Measurements from ENCODE around the gene PHETA1.

Gene PHETA1

GRCh38 chr12:111361073-111361716 lies 7.7 kb downstream of the PHETA1 start:
- DNase-seq (ENCODE audit: low spot score in 2 of 2), result no peak
- Mint-ChIP-seq H3K4me3 (no peak overlapping the region), H3K27me3 (peaks cover 18% of the 10 kb centered on the region), H3K4me1 (peaks cover 24% of the 10 kb centered on the region), H3K36me3 (ENCODE audit: insufficient read depth) (peaks cover 2% of the 10 kb centered on the region), H3K27ac (ENCODE audit: low read depth) (no peak overlapping the region), H3K9me3 (no peaks in the 10 kb centered on the region)
- no peak for ATAC-seq (replicated peaks; ENCODE audit: extremely low read depth, poor library complexity, severe bottlenecking)

DNA sequence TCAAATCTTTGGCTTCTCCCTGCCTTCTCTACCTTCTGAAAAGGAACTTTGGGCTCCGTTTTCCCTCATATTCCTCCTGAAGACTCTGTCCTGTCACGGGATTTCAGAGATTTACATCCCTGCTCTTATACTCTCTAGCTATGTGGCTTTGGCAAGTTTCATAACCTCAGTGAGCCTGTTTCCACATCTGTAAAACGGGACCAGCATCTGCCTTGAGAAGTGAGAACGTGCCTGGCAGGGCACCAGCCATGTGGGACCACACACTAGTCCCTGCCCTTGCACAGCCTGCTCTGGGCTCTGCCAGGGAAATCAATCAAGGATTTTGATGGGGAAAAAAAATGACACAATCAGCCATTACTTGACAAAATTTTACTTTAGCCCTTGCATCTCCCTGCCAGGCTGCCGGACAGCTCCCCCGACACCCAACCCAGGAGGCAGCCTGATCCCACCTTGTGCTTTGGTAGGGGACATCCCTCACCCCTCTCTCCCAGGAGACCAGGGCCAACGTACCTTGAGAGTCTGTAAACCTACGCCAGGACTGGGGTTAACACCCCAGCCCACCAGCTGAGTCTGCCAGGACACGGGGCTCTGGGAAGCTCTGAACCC lies 8.5 kb downstream of the PHETA1 start:
- Mint-ChIP-seq H3K36me3 (ENCODE audit: insufficient read depth) (peaks cover 2% of the 10 kb centered on the region), H3K9me3 (no peaks in the 10 kb centered on the region), H3K4me1 (peaks cover 20% of the 10 kb centered on the region), H3K27ac (ENCODE audit: low read depth) (no peak overlapping the region), H3K4me3 (no peak overlapping the region), H3K27me3 (peaks cover 18% of the 10 kb centered on the region)
- ATAC-seq (replicated peaks; ENCODE audit: extremely low read depth, poor library complexity, severe bottlenecking) (no peak), DNase-seq (ENCODE audit: low spot score in 2 of 2) (no peak)

GRCh38 chr12:111359914-111360276 lies 9.0 kb downstream of the PHETA1 start:
- ATAC-seq (replicated peaks; ENCODE audit: extremely low read depth, poor library complexity, severe bottlenecking) (no peak), DNase-seq (ENCODE audit: low spot score in 2 of 2) (no peak)
- H3K4me1 Mint-ChIP-seq, result peaks cover 20% of the 10 kb centered on the region
- no peaks in the 10 kb centered on the region for H3K9me3 Mint-ChIP-seq
- peaks cover 18% of the 10 kb centered on the region for H3K27me3 Mint-ChIP-seq
- no peak overlapping the region for H3K27ac Mint-ChIP-seq (ENCODE audit: low read depth)
- H3K36me3 Mint-ChIP-seq (ENCODE audit: insufficient read depth), result peaks cover 2% of the 10 kb centered on the region
- no peak overlapping the region for H3K4me3 Mint-ChIP-seq

- H3K36me3 Mint-ChIP-seq (ENCODE audit: insufficient read depth), result peaks cover 2% of the 10 kb centered on the region
- H3K4me1 Mint-ChIP-seq, result peaks cover 20% of the 10 kb centered on the region
- peaks cover 18% of the 10 kb centered on the region for H3K27me3 Mint-ChIP-seq
- H3K4me3 Mint-ChIP-seq, result no peak overlapping the region
- DNase-seq (ENCODE audit: low spot score in 2 of 2) (no peak), ATAC-seq (replicated peaks; ENCODE audit: extremely low read depth, poor library complexity, severe bottlenecking) (no peak)
- H3K9me3 Mint-ChIP-seq, result no peaks in the 10 kb centered on the region
- H3K27ac Mint-ChIP-seq (ENCODE audit: low read depth), result no peak overlapping the region
Measured at GRCh38 chr12:111359231-111359913, 9.5 kb downstream of the PHETA1 start.

DNA sequence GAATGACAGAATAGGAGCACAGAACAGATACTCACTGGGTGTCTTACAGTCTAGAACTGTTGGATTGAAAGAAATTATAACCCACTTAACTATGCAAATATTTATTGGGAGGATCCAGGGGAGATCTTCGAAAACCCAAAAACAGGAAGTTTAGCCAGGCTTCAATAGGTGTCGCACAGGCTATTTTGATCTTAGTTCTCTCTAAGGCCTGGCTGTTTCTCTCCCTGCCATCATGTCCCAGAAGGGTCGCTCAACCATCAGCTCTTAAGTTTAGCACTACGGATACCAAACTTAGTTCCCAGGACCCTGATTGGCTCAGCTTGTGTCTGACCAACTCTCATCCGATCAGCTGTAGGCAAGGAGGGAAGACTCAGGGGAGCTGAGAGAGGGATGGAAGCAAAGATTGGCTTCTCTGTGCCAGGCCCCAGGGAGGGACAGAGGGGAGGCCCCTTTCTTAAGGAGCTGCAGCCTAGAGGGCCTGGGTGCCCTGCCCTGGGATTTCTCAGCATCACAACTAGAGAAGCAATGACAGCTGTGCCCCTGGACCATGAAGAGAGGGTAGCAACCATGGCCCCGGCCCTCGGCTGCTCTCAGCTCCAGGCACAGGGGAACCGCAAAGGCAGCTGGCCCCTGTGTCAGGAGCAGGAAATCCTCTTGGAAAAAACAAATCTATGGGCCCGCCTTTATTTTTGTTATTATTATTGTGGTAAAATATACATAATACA lies 13.5 kb downstream of the PHETA1 start:
- DNase-seq (ENCODE audit: low spot score in 2 of 2) (no peak), ATAC-seq (replicated peaks; ENCODE audit: extremely low read depth, poor library complexity, severe bottlenecking) (no peak)
- Mint-ChIP-seq H3K9me3 (no peaks in the 10 kb centered on the region), H3K4me1 (peaks cover 9% of the 10 kb centered on the region), H3K4me3 (no peak overlapping the region), H3K27ac (ENCODE audit: low read depth) (no peak overlapping the region), H3K27me3 (peaks cover 10% of the 10 kb centered on the region), H3K36me3 (ENCODE audit: insufficient read depth) (peaks cover 1% of the 10 kb centered on the region)

- no peak for ATAC-seq (replicated peaks; ENCODE audit: extremely low read depth, poor library complexity, severe bottlenecking)
- no peak overlapping the region for H3K4me3 Mint-ChIP-seq
- peaks cover 2% of the 10 kb centered on the region for H3K27me3 Mint-ChIP-seq
- no peak for DNase-seq (ENCODE audit: low spot score in 2 of 2)
- H3K4me1 Mint-ChIP-seq, result peaks cover under 1% of the 10 kb centered on the region
- H3K27ac Mint-ChIP-seq (ENCODE audit: low read depth), result no peak overlapping the region
- H3K9me3 Mint-ChIP-seq, result no peaks in the 10 kb centered on the region
- peaks cover 1% of the 10 kb centered on the region for H3K36me3 Mint-ChIP-seq (ENCODE audit: insufficient read depth)
Measured at GRCh38 chr12:111354511-111354910, 14.4 kb downstream of the PHETA1 start.

- H3K36me3 Mint-ChIP-seq (ENCODE audit: insufficient read depth), result peaks cover 1% of the 10 kb centered on the region
- no peak overlapping the region for H3K4me3 Mint-ChIP-seq
- ATAC-seq (replicated peaks; ENCODE audit: extremely low read depth, poor library complexity, severe bottlenecking), result no peak
Measured at GRCh38 chr12:111353603-111354295, 15.1 kb downstream of the PHETA1 start.

DNA sequence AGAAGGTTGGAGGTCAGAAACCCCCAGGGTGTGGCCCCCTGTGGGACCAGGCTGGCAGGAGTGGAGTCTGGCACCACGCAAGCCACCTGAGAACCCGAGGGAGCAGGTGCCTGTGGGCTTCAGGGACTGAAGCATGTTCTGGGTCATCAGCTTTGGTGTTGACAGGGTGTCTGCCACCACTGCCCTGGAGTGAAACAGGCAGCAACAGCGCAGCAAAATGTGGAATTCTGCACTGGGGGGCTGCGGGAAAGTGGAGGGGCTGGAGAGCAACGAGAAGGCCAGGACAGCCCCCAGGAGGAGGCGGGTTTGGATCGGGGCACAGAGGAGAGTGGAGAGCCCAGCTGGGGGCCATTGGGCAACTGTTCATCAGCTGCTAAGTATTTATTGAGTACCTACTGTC lies 15.9 kb downstream of the PHETA1 start:
- H3K9me3 Mint-ChIP-seq, result no peaks in the 10 kb centered on the region
- no peaks in the 10 kb centered on the region for H3K4me1 Mint-ChIP-seq
- no peak overlapping the region for H3K27ac Mint-ChIP-seq (ENCODE audit: low read depth)
- ATAC-seq (replicated peaks; ENCODE audit: extremely low read depth, poor library complexity, severe bottlenecking), result no peak
- H3K4me3 Mint-ChIP-seq, result no peak overlapping the region
- H3K36me3 Mint-ChIP-seq (ENCODE audit: insufficient read depth), result peaks cover 1% of the 10 kb centered on the region
- H3K27me3 Mint-ChIP-seq, result no peaks in the 10 kb centered on the region
- DNase-seq (ENCODE audit: low spot score in 2 of 2), result no peak

More at GRCh38 chr12:111353603-111354295, 15.1 kb downstream of the PHETA1 start:
- Mint-ChIP-seq H3K27ac (ENCODE audit: low read depth) (no peak overlapping the region), H3K9me3 (no peaks in the 10 kb centered on the region), H3K27me3 (no peaks in the 10 kb centered on the region), H3K4me1 (no peaks in the 10 kb centered on the region)
- no peak for DNase-seq (ENCODE audit: low spot score in 2 of 2)

- Mint-ChIP-seq H3K36me3 (ENCODE audit: insufficient read depth) (peaks cover 1% of the 10 kb centered on the region), H3K9me3 (no peaks in the 10 kb centered on the region), H3K4me3 (no peak overlapping the region), H3K27me3 (no peaks in the 10 kb centered on the region), H3K4me1 (no peaks in the 10 kb centered on the region), H3K27ac (ENCODE audit: low read depth) (no peak overlapping the region)
- DNase-seq (ENCODE audit: low spot score in 2 of 2), result no peak
- no peak for ATAC-seq (replicated peaks; ENCODE audit: extremely low read depth, poor library complexity, severe bottlenecking)
Measured at GRCh38 chr12:111352296-111352993, 16.4 kb downstream of the PHETA1 start.

- DNase-seq (ENCODE audit: low spot score in 2 of 2), result no peak
- H3K4me1 Mint-ChIP-seq, result no peaks in the 10 kb centered on the region
- no peak overlapping the region for H3K4me3 Mint-ChIP-seq
- peaks cover 1% of the 10 kb centered on the region for H3K36me3 Mint-ChIP-seq (ENCODE audit: insufficient read depth)
- no peak for ATAC-seq (replicated peaks; ENCODE audit: extremely low read depth, poor library complexity, severe bottlenecking)
- no peak overlapping the region for H3K27ac Mint-ChIP-seq (ENCODE audit: low read depth)
- no peaks in the 10 kb centered on the region for H3K27me3 Mint-ChIP-seq
- no peaks in the 10 kb centered on the region for H3K9me3 Mint-ChIP-seq
Measured at GRCh38 chr12:111351026-111351425, 17.9 kb downstream of the PHETA1 start.

GRCh38 chr12:111349748-111350520 lies 19.0 kb downstream of the PHETA1 start:
- Mint-ChIP-seq H3K4me3 (no peak overlapping the region), H3K27me3 (no peaks in the 10 kb centered on the region), H3K4me1 (no peaks in the 10 kb centered on the region), H3K9me3 (no peaks in the 10 kb centered on the region), H3K36me3 (ENCODE audit: insufficient read depth) (peaks cover 4% of the 10 kb centered on the region), H3K27ac (ENCODE audit: low read depth) (no peak overlapping the region)
- DNase-seq (ENCODE audit: low spot score in 2 of 2) (no peak), ATAC-seq (replicated peaks; ENCODE audit: extremely low read depth, poor library complexity, severe bottlenecking) (no peak)
